ENCODE data around the gene PTTG1.

GRCh38 chr5:160395111-160395510 is 26.5 kb upstream of the PTTG1 start:
- TF ChIP-seq, protein P1, sequence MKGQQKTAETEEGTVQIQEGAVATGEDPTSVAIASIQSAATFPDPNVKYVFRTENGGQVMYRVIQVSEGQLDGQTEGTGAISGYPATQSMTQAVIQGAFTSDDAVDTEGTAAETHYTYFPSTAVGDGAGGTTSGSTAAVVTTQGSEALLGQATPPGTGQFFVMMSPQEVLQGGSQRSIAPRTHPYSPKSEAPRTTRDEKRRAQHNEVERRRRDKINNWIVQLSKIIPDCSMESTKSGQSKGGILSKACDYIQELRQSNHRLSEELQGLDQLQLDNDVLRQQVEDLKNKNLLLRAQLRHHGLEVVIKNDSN (IDR thresholded peaks at IDR 0.05; ENCODE audit: borderline replicate concordance, low read depth) = no peak
- TF ChIP-seq CTCF (IDR thresholded peaks at IDR 0.05) (no peak), REST (IDR thresholded peaks at IDR 0.05; ENCODE audit: low read depth, low read length) (no peak), RFX5 (IDR thresholded peaks at IDR 0.05; ENCODE audit: low read length) (no peak), SIN3A (IDR thresholded peaks at IDR 0.05; ENCODE audit: borderline replicate concordance, low read depth, low read length) (no peak), ZBTB33 (IDR thresholded peaks at IDR 0.05; ENCODE audit: borderline replicate concordance, low read depth) (no peak), NFIC (IDR thresholded peaks at IDR 0.05; ENCODE audit: borderline replicate concordance) (no peak), FOSL2 (IDR thresholded peaks at IDR 0.05; ENCODE audit: borderline replicate concordance, low read depth) (no peak), JUND (IDR thresholded peaks at IDR 0.05) (no peak), TEAD4 (IDR thresholded peaks at IDR 0.05; ENCODE audit: borderline replicate concordance, insufficient read depth) (no peak)
- TF ChIP-seq, protein P2, sequence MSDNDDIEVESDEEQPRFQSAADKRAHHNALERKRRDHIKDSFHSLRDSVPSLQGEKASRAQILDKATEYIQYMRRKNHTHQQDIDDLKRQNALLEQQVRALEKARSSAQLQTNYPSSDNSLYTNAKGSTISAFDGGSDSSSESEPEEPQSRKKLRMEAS (IDR thresholded peaks at IDR 0.05; ENCODE audit: low read depth) = no peak

Data from SK-N-SH (cell line).